ENCODE data around the gene FEZF2. TPM values are rescaled to one million over a fixed set of nuclear protein-coding genes. Genes with fewer than 3 reads are reported as not detected.

FEZF2 gene
- total and polyA plus RNA-seq, 9 of the 15 experiments (the other 6 are each of a cell fraction or from before 2014, with no cell fraction given) = not detected

GRCh38 chr3:62421207-62421606, 47.9 kb upstream of the FEZF2 start:
- H3K4me3 ChIP-seq = no peak overlapping the region
- no peaks in the 10 kb centered on the region for H3K36me3 ChIP-seq (ENCODE audit: control insufficient read depth, insufficient read depth, low read length)
- TF ChIP-seq ZNF444 (CRISPR knock-in tag; IDR thresholded peaks at IDR 0.05) = no peak
- no peak for TF ChIP-seq NBN (IDR thresholded peaks at IDR 0.05; ENCODE audit: low read depth)
- no peak for TF ChIP-seq ZMIZ1 (IDR thresholded peaks at IDR 0.05; ENCODE audit: low read depth in 2 of 2, low read length in 2 of 2)
- no peak for TF ChIP-seq ASH1L (IDR thresholded peaks at IDR 0.05; ENCODE audit: borderline replicate concordance, low read depth, partially characterized antibody)
- TF ChIP-seq ZNF785 (CRISPR knock-in tag; IDR thresholded peaks at IDR 0.05) = no peak
- TF ChIP-seq MAX (CRISPR knock-in tag; IDR thresholded peaks at IDR 0.05) = no peak
- TF ChIP-seq ZNF512 (tag; IDR thresholded peaks at IDR 0.05) = no peak
- no peak for TF ChIP-seq XRCC4 (IDR thresholded peaks at IDR 0.05; ENCODE audit: extremely low read depth, insufficient read depth, insufficient read length)
- H3K9me3 ChIP-seq (replicated peaks; ENCODE audit: control insufficient read depth, insufficient read depth, low read depth, low read length) = no peaks in the 10 kb centered on the region
- ChIA-PET CTCF (ENCODE audit: low intra/inter-chr PET ratio) (no interaction called here), POLR2A (no interaction called here)
- in situ Hi-C loops (cut with MboI) (no loop called here), intact Hi-C loops (cut with micrococcal nuclease) (no loop called here)
- no peak for FAIRE-seq
- no peak overlapping the region for H2AFZ ChIP-seq (ENCODE audit: low read depth, low read length)
- DNase-seq (ENCODE audit: extremely low read depth in 1 of 4, low spot score in 3 of 4) = no peak
- H3K9ac ChIP-seq (ENCODE audit: insufficient read depth in 1 of 2, low read depth in 2 of 2, low read length in 2 of 2) = no peak overlapping the region
- H4K20me1 ChIP-seq (replicated peaks; ENCODE audit: control insufficient read depth, insufficient read depth, low read length) = no peaks in the 10 kb centered on the region
- no peaks in the 10 kb centered on the region for H3K79me2 ChIP-seq (ENCODE audit: control insufficient read depth, insufficient read depth, low read length)
- WGBS (ENCODE audit: insufficient coverage, low coverage, missing lambda C conversion rate) = 3% methylated on average over 9 of the region's 10 CpGs
- no peak for ATAC-seq
- H3K27ac ChIP-seq (ENCODE audit: extremely low read depth, low read depth, low read length) = no peak overlapping the region
- no peak overlapping the region for H3K4me2 ChIP-seq (ENCODE audit: insufficient read depth, low read length)
- H3K4me1 ChIP-seq (replicated peaks in 1 of 2; ENCODE audit: control insufficient read depth in 2 of 2, insufficient read depth in 2 of 2, low read length in 2 of 2) = no peaks in the 10 kb centered on the region
- H3K9me1 ChIP-seq (ENCODE audit: control insufficient read depth, insufficient read depth, low read length) = no peaks in the 10 kb centered on the region
- no peaks in the 10 kb centered on the region; a peak in 1 of 5 replicates for H3K27me3 ChIP-seq (ENCODE audit: control insufficient read depth in 2 of 2, insufficient read depth in 2 of 2, low read length in 2 of 2)
- BruUV-seq (replicated peaks) = no TSS peak
